CD8-positive, alpha-beta memory T cell (primary cell): ENCODE data around the gene FKBP4. TPM values are rescaled to one million over a fixed set of nuclear protein-coding genes. Genes with fewer than 3 reads are reported as not detected.
"Not testable (repeated sequence)": the region's sequence is repeated elsewhere in the genome, so short reads cannot be mapped to it uniquely, and the experiment has no call there.

ENCODE experiments used
- CTCF ChIA-PET: fragments of 350-600 bp; sonication (Branson Sonifier 250); formaldehyde crosslinking; loops from one replicate; lab custom pipeline; 2021; ENCODE audit warnings: antibody characterized with exemption; lab: Charles Lee
- POLR2A ChIA-PET: fragments of 350-600 bp; sonication (Branson Sonifier 250); formaldehyde crosslinking; loops from one replicate; lab custom pipeline; 2021; ENCODE audit warnings: antibody characterized with exemption; lab: Charles Lee
- DNase-seq, 5 donors: peaks; one replicate each; pipeline versions ENCODE4 v3.0.0 to v3.0.0-alpha.2; 2020 to 2022; ENCODE audit warnings: mixed read lengths in 1 of 5
- H3K27ac ChIP-seq: one replicate; pipeline ENCODE4 v1.7.0; 2013; ENCODE audit warnings: low read depth, mild to moderate bottlenecking, low read length, moderate library complexity
- H3K27me3 ChIP-seq: 2 replicates; pipeline ENCODE4 v1.7.0; 2013; ENCODE audit warnings: low read length, mild to moderate bottlenecking; ENCODE audit not compliant: insufficient read depth, poor library complexity, severe bottlenecking
- H3K36me3 ChIP-seq: 2 replicates; pipeline ENCODE4 v1.7.0; 2013; ENCODE audit warnings: mild to moderate bottlenecking, low read length, moderate library complexity; ENCODE audit not compliant: insufficient read depth
- H3K4me1 ChIP-seq: 2 replicates; pipeline ENCODE4 v1.7.0; 2013; ENCODE audit warnings: mild to moderate bottlenecking, low read length, moderate library complexity; ENCODE audit not compliant: insufficient read depth
- H3K4me3 ChIP-seq: 2 replicates; pipeline ENCODE4 v1.7.0; 2013; ENCODE audit warnings: mild to moderate bottlenecking, low read length
- H3K9me3 ChIP-seq: 2 replicates; pipeline ENCODE4 v1.7.0; 2013; ENCODE audit warnings: mild to moderate bottlenecking, low read length
- H3K27ac Mint-ChIP-seq, 8 donors: one replicate each; pipeline ENCODE4 v1.8.0; 2020 to 2021; ENCODE audit warnings: mixed read lengths in 8 of 8, mild to moderate bottlenecking in 6 of 8, inconsistent platforms in 3 of 8, moderate library complexity in 3 of 8
- H3K27me3 Mint-ChIP-seq, 2 donors: one replicate each; pipeline ENCODE4 v1.8.0; 2020 to 2021; ENCODE audit warnings: mixed read lengths in 2 of 2, mild to moderate bottlenecking in 1 of 2, moderate library complexity in 1 of 2
- H3K36me3 Mint-ChIP-seq, 3 donors: one replicate each; pipeline ENCODE4 v1.8.0; 2020 to 2021; ENCODE audit warnings: mixed read lengths in 3 of 3, inconsistent platforms in 1 of 3, mild to moderate bottlenecking in 1 of 3
- H3K4me1 Mint-ChIP-seq, 3 donors: one replicate each; pipeline ENCODE4 v1.8.0; 2020 to 2021; ENCODE audit warnings: mixed read lengths in 3 of 3, inconsistent platforms in 1 of 3, mild to moderate bottlenecking in 1 of 3
- H3K4me3 Mint-ChIP-seq, 7 donors: one replicate each; pipeline ENCODE4 v1.8.0; 2020 to 2021; ENCODE audit warnings: mixed read lengths in 7 of 7, mild to moderate bottlenecking in 6 of 7, moderate library complexity in 4 of 7, inconsistent platforms in 2 of 7
- H3K9me3 Mint-ChIP-seq, 5 donors: one replicate each; pipeline ENCODE4 v1.8.0; 2020 to 2022; ENCODE audit warnings: mixed read lengths in 5 of 5, mild to moderate bottlenecking in 3 of 5, moderate library complexity in 2 of 5, inconsistent platforms in 1 of 5
- polyA plus RNA-seq: library from polyadenylated mRNA; unstranded; fragments of 300-500 nt; fragmentation: Illumina TruSeq; gene quantifications from one replicate; pipeline ENCODE4 v1.2.3, GENCODE V29; 2021
- total RNA-seq, 2 experiments: library from RNA; stranded (reverse); gene quantifications; one replicate each; pipeline ENCODE4 v1.2.3, GENCODE V29; 2021

Gene FKBP4
- total and polyA plus RNA-seq, 3 experiments from 2014 or later, result 35.1 to 183 (median 172) TPM

DNA sequence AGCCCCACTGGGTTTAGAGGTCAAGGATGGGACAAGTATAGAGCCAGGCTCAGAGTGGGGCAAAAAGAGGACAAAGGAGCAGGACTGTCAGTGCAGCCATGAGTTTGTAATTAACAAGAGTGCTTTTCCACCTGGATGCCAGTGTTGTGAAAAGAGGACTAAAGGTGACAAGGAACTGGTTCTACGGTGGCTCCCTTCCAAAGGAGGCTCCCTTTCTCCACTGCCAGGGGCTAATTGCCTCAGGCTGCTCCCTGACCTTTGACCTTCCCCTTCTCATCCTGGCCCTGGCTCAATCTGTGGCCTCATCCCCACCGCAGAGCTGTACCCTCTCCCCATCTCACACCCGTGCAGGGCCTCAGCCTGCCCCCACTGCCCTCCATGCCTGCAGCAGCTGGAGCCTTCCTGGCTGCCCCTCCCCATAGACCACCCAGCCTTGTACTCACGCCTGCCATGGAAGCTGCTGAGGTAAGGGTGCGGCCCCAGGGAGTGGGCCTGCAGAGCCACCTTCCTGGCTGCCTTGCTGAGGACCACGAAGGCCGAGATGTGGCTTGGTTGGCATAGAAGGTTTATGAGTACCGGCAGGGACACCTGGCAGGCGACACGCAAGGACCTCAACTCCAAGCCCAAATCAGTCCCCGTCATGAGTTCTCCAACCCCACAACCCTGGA lies 24.8 kb upstream of the FKBP4 start:
- H3K27me3 Mint-ChIP-seq, result peaks cover 0 to 2% of the 10 kb centered on the region in 2 donors
- H3K9me3 Mint-ChIP-seq, result no peaks in the 10 kb centered on the region
- H3K4me1 Mint-ChIP-seq, result peaks cover 0 to 2% (median 0%) of the 10 kb centered on the region in 3 donors
- ChIA-PET CTCF (interaction anchor here (1.0 kb wide), 1 partner anchor 85 kb away, joined by 3 read pairs; no protein-coding TSS in a partner anchor), POLR2A (no interaction called here)
- H3K36me3 ChIP-seq, result no peaks in the 10 kb centered on the region
- no peaks in the 10 kb centered on the region for H3K4me1 ChIP-seq
- no peak overlapping the region for H3K27ac ChIP-seq
- H3K36me3 Mint-ChIP-seq, result peaks cover 0 to 4% (median 0%) of the 10 kb centered on the region in 3 donors
- H3K4me3 Mint-ChIP-seq, result no peak overlapping the region
- no peak overlapping the region for H3K4me3 ChIP-seq
- no peaks in the 10 kb centered on the region for H3K9me3 ChIP-seq
- no peak overlapping the region for H3K27ac Mint-ChIP-seq
- DNase-seq, result no peak
- H3K27me3 ChIP-seq, result no peaks in the 10 kb centered on the region

DNA sequence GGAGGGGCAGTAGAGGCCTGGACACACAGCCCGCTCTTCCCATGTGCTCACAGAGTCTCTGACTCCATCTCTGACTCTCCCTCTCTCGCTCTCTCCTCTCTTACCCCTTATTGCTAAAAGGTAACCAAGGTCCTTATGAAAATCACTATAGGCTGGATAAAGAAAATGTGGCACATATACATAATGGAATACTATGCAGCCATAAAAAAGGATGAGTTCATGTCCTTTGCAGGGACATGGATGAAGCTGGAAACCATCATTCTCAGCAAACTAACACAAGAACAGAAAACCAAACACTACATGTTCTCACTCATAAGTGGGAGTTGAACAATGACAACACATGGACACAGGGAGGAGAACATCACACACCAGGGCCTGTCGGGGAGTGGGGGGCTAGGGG lies 24.2 kb upstream of the FKBP4 start:
- H3K4me1 ChIP-seq, H3K27ac Mint-ChIP-seq, DNase-seq, CTCF ChIA-PET, H3K27ac ChIP-seq, H3K27me3 Mint-ChIP-seq, H3K27me3 ChIP-seq, H3K36me3 Mint-ChIP-seq, H3K36me3 ChIP-seq, H3K9me3 ChIP-seq, H3K4me3 Mint-ChIP-seq, POLR2A ChIA-PET, H3K4me1 Mint-ChIP-seq, H3K4me3 ChIP-seq, H3K9me3 Mint-ChIP-seq: not testable (repeated sequence)

DNA sequence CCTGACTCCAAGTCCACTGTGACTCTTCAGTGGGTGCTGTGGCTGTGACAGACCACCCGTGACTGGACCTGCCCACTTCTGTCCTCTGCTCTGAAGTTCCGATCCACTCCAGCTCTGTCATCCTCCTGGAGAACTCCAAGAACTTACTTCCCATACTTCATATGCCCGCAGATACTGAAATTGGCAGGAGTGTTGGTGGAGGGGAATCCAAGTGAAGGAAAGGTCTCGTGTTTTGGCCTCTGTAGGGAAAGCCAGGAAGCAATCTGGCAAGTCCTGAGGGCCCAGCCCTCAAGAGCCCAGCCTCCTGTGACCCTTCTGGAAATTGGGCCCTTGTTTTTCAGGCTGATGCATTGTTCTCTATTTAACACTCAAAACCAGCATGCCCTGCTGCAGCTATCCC lies 22.4 kb upstream of the FKBP4 start:
- H3K27me3 Mint-ChIP-seq, result no peaks in the 10 kb centered on the region
- ChIA-PET POLR2A (no interaction called here), CTCF (interaction anchor here (1.9 kb wide), 1 partner anchor 12 kb away, joined by 5 read pairs; no protein-coding TSS in a partner anchor)
- H3K27ac ChIP-seq, result no peak overlapping the region
- no peak overlapping the region for H3K4me3 Mint-ChIP-seq
- peaks cover 0 to 4% (median 0%) of the 10 kb centered on the region in 3 donors for H3K36me3 Mint-ChIP-seq
- DNase-seq, result no peak
- no peak overlapping the region for H3K4me3 ChIP-seq
- no peaks in the 10 kb centered on the region for H3K27me3 ChIP-seq
- no peaks in the 10 kb centered on the region for H3K4me1 ChIP-seq
- no peaks in the 10 kb centered on the region for H3K36me3 ChIP-seq
- H3K9me3 ChIP-seq, result no peaks in the 10 kb centered on the region
- H3K27ac Mint-ChIP-seq, result peak overlapping the region in 1 of 8 donors; percentile 52
- H3K9me3 Mint-ChIP-seq, result no peaks in the 10 kb centered on the region
- peaks cover 0 to 2% (median 0%) of the 10 kb centered on the region in 3 donors for H3K4me1 Mint-ChIP-seq

DNA sequence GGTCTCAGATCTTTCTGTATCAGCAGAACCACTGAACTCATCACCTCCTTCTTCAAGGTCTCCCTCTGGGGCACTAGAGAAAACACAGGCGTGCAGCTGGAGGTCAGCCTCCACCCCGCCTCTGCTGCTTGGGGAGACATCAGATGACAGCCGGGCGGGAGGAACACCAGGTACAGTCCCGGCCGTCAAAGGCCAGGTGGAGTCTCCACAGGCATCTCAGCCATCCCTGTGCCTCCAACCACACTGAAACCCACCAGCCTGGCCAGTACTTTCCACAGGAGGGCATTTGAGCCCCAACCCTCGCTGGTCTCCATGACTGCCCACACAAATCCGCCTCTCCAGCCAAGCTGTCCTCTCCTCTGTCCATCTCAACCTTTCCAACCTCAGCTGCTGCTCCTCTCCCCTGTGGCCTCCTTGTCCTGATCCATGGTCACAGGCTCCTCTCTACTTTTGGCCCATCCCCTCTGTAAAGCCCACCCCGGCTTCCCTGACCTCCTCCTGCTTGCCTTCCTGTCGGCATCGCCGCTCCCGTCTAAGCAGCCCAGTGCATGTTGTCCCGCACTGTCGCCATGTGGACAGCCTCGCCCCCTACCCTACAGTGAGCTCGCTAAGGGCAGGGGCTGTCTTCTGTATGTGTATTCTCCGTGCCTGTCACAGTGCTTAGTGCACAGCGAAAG lies 21.4 kb upstream of the FKBP4 start:
- Histone ChIP-seq H3K27me3 (no peaks in the 10 kb centered on the region), H3K27ac (no peak overlapping the region), H3K36me3 (no peaks in the 10 kb centered on the region), H3K4me1 (no peaks in the 10 kb centered on the region), H3K9me3 (no peaks in the 10 kb centered on the region), H3K4me3 (no peak overlapping the region)
- ChIA-PET POLR2A (no interaction called here), CTCF (interaction anchor here (1.5 to 1.9 kb wide), 2 partner anchors 11 to 82 kb away, joined by 4 to 5 read pairs; no protein-coding TSS in a partner anchor)
- DNase-seq, result no peak
- H3K9me3 Mint-ChIP-seq, result no peaks in the 10 kb centered on the region
- no peak overlapping the region for H3K4me3 Mint-ChIP-seq
- H3K27ac Mint-ChIP-seq, result no peak overlapping the region
- H3K4me1 Mint-ChIP-seq, result no peaks in the 10 kb centered on the region
- peaks cover 0 to 4% (median 0%) of the 10 kb centered on the region in 3 donors for H3K36me3 Mint-ChIP-seq
- peaks cover 0 to 4% of the 10 kb centered on the region in 2 donors for H3K27me3 Mint-ChIP-seq

DNA sequence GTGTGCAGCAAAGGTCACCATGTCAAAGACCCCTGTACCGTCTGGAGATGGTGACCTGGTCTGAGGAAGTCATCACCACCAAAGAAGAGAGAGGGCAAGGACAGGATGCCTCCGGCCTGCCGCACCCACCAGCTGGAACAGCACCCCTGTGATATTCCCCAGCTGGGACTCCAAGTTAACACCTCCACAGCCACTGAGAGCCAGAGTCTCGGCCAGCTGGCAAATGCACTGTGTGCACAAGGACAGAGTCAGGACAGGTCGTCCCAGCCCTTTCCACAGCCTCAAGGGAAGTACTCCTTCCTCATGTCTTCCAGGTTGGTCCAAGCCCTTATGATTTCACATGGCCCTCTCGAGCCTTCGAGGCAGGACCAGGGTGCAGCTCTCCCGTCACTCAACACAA lies 19.3 kb upstream of the FKBP4 start:
- no peaks in the 10 kb centered on the region for H3K4me1 Mint-ChIP-seq
- Histone ChIP-seq H3K27me3 (no peaks in the 10 kb centered on the region), H3K4me1 (no peaks in the 10 kb centered on the region), H3K9me3 (no peaks in the 10 kb centered on the region), H3K36me3 (no peaks in the 10 kb centered on the region), H3K4me3 (no peak overlapping the region), H3K27ac (no peak overlapping the region)
- H3K9me3 Mint-ChIP-seq, result no peaks in the 10 kb centered on the region
- ChIA-PET POLR2A (no interaction called here), CTCF (interaction anchor here (1.1 kb wide), 2 partner anchors 84 to 92 kb away, joined by 3 read pairs; no protein-coding TSS in a partner anchor)
- peaks cover 0 to 3% (median 0%) of the 10 kb centered on the region in 3 donors for H3K36me3 Mint-ChIP-seq
- no peak overlapping the region for H3K4me3 Mint-ChIP-seq
- H3K27me3 Mint-ChIP-seq, result peaks cover 2 to 4% of the 10 kb centered on the region in 2 donors
- no peak overlapping the region for H3K27ac Mint-ChIP-seq
- no peak for DNase-seq

DNA sequence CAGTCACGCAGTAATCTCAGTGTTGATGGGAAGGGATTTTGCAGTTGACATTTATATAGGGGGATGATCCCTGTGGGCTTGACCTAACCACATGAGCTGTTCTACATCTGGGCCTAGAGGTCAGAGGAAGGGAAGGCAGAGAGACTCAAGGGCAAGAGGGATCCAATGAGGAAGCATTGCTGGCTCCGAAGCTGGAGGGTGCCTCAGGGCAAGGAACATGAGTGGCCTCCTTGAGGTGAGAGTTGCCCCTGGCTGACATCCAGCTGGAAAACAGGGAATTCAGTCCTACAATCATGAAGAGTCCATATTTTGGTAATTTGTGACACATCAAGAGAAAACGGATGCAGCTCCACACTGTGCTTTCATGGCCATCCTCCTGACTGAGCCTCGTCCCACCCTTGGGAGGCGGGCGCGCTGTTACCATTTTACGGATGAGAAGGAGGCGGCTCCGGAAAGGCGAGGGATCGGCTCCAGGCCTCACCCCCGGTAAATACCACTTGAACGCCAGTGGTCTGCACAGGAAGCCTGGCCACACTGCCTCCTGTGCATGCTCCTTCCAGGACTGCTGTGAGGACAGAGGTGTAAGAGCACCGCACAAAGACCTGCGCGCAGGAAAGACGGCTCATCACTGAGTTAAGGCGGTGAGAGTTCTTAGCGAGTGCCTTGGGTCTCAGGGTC lies 18.5 kb upstream of the FKBP4 start:
- H3K4me3 Mint-ChIP-seq, result no peak overlapping the region
- Histone ChIP-seq H3K27ac (no peak overlapping the region), H3K4me1 (no peaks in the 10 kb centered on the region), H3K36me3 (no peaks in the 10 kb centered on the region), H3K9me3 (no peaks in the 10 kb centered on the region), H3K4me3 (no peak overlapping the region), H3K27me3 (no peaks in the 10 kb centered on the region)
- ChIA-PET CTCF (interaction anchor here (1.1 kb wide), 2 partner anchors 85 to 93 kb away, joined by 3 read pairs; no protein-coding TSS in a partner anchor), POLR2A (no interaction called here)
- H3K4me1 Mint-ChIP-seq, result no peaks in the 10 kb centered on the region
- no peaks in the 10 kb centered on the region for H3K9me3 Mint-ChIP-seq
- peaks cover 4% of the 10 kb centered on the region in 2 donors for H3K27me3 Mint-ChIP-seq
- DNase-seq, result no peak
- H3K36me3 Mint-ChIP-seq, result no peaks in the 10 kb centered on the region
- no peak overlapping the region for H3K27ac Mint-ChIP-seq

DNA sequence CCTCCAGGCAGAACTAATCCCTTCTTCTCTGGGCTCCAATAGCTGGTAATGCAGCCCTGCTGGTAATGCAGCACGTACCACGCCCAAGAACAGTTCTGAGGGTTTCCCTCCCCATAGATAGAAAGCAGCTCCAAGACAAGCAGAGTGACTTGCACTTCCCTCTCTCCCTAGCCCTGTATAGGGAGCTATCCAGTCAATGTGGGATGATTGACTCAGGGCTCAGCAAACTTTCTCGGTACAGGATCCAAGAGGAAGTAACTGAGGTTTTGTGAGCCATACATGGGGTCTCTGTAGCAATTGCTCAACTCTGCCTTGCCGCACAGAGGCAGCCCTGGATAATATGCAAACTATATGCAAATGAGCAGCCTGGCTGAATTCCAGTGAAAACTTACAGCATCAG lies 15.5 kb upstream of the FKBP4 start:
- Mint-ChIP-seq H3K4me1 (peaks cover 6 to 9% (median 7%) of the 10 kb centered on the region in 3 donors), H3K27me3 (peaks cover 9 to 18% of the 10 kb centered on the region in 2 donors), H3K4me3 (no peak overlapping the region), H3K36me3 (no peaks in the 10 kb centered on the region), H3K27ac (peak overlapping the region in 1 of 8 donors; percentile 57), H3K9me3 (no peaks in the 10 kb centered on the region)
- Histone ChIP-seq H3K4me3 (no peak overlapping the region), H3K4me1 (peaks cover 6% of the 10 kb centered on the region), H3K27ac (no peak overlapping the region), H3K36me3 (no peaks in the 10 kb centered on the region), H3K9me3 (no peaks in the 10 kb centered on the region), H3K27me3 (peaks cover 7% of the 10 kb centered on the region)
- DNase-seq, result no peak
- ChIA-PET CTCF (no interaction called here), POLR2A (no interaction called here)
